TTC549 (cell line): ENCODE measurements around the gene MAN1A1.

Experiments
- FAIRE-seq: peaks from 2 replicates; lab custom pipeline; 2012; peaks lifted over from hg19 to GRCh38; lab: Jason Lieb, UNC

The MAN1A1 gene

DNA sequence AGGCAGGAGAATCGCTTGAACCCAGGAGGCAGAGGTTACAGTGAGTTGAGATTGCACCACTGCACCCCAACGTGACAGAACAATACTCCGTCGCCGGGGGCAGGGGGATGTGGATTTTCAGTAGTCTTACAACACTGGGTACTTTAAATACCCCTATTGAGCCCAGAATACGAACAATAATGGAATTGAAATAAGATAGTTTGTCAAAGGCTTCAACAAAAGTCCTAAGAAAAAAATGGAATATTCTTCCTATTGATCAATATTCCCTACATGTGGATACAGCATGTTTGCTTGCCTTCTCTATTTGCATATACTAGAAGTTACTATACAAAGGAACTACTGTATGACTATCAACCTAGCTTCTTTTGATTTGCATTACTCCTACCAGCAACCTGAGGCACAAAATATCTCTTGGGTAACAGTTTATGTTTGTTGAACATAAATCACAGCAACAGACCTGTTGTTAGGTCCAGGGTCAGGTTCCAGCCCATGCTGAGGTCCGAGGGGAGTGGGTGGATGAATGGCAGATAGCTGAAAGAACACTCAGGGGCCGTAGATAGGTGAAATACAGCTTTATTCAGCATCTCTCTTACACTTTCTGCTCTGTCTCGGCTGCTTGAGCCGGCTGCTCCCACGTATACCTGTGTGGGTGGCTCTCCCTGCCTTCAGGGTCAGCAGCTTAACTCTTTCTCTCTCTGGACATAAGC is 23.8 kb downstream of the MAN1A1 start:
- no peak for FAIRE-seq

DNA sequence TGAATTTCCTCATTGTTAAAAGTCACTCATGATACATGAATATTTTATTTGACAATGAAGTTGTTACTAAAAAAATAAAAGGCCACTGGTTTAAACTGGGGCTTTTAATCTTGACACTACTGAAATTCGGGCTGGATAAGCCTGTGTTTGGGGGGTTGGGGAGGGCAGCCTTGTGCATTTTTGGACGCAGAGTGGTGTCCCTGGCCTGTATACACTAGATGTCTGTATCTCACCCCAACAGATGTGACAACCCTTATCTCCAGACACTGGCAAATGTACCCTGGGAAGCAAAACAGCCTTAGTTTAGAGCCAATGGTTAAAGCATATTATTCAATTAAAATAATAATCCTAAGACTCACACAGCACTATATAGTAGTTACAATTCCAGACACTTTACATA is 24.8 kb downstream of the MAN1A1 start:
- no peak for FAIRE-seq

DNA sequence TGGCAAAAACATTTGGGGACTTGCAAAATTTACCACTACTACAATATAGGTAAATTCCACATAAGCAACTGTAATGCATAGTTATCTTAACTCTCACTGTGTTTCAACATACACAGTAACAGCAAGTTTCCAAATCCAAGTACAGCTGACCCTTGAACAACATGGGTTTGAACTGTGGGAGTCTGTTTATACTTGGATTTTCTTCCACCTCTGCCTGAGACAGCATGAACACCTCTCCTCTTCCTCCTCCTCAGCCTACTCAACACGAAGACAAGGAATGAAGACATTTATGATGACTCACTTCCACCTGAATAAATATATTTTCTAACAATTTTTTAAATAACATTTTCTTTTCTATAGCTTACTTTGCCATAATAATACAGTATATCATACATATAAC is 25.6 kb downstream of the MAN1A1 start:
- no peak for FAIRE-seq

DNA sequence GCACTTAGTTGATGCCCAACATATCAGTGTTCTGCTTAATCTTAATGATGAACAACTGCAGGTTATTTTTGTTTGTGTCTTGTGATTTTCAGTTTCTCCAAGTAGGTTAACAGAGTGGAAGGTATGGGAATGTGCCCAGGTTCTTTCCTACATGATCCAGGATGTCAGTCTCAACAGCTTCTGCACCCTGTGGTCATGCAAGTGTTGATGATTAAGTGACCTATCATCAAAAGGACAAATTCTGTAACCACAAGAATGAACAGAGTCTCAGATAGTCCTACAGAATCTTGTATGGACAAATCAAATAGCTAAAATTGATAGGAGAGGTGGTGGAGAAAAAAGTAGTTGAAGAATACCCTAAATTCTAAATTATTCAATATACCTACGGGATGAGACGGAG is 26.1 kb downstream of the MAN1A1 start:
- no peak for FAIRE-seq

DNA sequence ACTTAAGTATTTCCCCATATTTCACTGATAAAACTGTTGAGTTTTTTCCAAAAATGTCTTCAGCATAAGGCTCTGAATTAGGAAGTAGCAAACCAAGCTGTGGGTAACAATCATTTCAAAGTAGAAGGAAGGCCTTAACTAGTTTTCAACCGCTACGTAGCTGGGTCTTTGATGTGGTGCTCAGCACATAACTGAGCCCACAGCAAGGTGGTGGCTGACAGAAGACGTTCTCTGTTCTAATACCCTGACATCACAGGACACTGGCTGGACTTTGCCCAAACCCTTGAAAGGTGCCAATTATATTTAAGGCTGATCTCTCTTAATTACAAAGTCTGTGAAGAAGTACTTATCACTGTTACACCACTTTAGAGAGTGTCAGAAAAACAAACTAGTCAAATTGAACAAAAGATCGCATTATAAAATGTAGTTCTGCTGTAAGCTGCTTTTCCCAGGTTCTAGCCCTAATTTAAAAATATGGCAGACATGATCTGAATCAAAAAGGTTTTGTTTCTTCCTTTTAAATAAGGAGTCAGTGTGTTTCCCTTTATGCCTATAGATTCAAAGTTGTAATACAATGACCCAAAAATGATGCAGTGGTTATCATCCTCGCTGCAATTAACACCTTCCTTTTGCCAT is 26.7 kb downstream of the MAN1A1 start:
- no peak for FAIRE-seq

DNA sequence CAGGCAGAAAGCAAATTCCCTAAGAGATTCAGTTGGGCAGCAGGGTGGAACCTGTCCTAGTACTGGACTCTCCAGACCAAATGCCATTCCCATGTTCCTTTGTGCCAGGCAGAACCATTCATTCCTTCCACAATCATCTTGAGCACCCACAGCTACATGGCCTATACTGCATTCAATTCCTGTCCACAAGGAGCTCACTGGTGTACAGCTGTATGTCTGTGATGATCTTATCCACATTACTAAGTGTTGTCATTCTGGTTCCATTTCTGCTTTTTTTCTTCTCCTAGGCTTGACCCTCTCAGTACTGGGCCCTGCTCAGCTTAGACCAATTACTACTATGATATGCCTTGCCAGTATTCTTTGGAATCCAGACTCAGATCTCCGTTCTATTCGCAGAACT is 27.5 kb downstream of the MAN1A1 start:
- no peak for FAIRE-seq

DNA sequence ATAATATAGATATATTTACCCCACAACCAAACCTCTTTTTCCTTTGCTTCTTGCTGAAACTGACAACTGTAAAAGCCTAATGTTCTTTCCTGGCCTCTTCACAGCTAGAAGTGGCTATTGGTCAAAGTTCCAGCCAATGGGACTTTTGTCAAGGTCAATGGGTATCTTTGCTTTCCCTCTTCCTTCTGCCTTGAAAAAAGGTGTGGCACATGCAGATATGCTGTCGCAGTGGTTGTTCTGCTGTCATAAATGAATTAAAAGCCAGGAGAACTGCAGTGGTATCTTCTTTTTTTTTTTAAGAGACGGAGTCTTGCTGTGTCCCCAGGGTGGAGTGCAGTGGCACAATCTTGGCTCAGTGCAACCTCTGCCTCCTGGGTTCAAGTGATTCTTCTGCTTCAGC is 29.9 kb downstream of the MAN1A1 start:
- FAIRE-seq: no peak

DNA sequence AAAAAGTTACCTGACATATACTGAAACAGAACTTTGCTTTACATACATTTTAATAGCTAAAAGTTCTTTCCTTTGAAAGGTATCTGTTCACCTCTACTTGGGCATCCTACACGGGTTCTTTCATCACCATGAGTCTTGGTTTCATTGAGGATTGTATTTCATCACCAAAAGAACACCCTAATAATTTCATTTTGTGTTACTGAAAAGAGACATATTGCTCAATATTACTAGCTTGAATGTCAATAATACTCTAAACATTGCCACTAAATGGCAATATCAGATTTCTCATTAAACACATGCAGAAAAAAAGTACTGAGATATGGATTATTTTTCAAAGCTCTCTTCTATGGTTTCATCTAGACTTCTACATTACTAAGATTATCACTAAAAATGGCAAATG is 30.8 kb downstream of the MAN1A1 start:
- FAIRE-seq: no peak

DNA sequence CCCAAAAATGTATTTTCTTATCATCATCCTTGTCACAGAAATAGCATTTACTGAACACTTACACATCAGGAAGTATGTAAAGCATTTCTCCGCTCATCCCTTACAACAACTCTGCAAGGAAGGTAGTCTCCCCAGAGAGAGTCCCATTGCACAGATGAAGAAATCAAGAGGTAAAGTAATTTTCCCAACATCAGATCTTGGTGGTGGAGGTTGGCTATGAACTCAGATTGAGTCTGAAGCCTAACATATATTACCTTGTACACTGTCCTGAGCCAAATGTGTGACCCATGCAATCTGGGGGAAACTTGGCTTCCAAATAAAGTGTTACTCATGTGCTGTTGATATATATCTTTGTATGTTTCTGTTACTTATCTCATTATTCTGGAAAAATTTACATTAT is 31.4 kb downstream of the MAN1A1 start:
- no peak for FAIRE-seq

DNA sequence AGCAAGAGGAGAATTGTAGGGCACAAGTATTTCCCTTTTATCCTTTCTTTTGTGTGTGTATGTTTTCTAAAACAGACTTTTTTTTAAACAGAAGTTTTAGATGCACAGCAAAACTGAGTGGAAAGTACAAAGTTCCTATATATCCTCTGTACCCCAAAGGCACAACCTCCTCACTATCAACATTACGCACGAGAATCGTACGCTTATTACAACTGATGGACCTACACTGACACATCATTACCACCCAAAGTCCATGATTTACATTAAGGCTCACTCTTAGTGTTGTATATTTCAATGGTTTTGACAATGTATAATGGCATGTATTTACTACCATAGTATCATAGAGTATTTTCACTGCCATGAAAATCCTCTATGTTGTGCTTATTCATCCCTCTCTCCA is 32.6 kb downstream of the MAN1A1 start:
- no peak for FAIRE-seq

DNA sequence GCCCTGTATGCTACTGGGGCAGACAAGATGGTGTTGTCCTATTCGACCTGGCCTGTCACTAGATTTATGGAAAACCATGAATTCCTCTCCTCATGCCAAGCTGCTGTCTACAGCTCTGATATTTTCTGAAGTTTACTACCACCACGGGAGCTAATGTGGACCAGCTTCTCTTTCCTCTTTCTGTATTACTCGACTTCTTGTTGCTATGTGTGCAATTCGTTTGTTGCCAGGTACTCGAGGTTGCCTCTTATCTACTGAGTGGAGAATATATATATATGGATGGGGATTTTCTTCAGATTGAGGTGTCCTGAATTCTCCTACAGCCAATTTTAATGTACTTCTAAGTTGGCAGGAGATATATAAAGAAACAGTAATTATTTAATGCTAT is 34.7 kb downstream of the MAN1A1 start:
- FAIRE-seq: no peak

DNA sequence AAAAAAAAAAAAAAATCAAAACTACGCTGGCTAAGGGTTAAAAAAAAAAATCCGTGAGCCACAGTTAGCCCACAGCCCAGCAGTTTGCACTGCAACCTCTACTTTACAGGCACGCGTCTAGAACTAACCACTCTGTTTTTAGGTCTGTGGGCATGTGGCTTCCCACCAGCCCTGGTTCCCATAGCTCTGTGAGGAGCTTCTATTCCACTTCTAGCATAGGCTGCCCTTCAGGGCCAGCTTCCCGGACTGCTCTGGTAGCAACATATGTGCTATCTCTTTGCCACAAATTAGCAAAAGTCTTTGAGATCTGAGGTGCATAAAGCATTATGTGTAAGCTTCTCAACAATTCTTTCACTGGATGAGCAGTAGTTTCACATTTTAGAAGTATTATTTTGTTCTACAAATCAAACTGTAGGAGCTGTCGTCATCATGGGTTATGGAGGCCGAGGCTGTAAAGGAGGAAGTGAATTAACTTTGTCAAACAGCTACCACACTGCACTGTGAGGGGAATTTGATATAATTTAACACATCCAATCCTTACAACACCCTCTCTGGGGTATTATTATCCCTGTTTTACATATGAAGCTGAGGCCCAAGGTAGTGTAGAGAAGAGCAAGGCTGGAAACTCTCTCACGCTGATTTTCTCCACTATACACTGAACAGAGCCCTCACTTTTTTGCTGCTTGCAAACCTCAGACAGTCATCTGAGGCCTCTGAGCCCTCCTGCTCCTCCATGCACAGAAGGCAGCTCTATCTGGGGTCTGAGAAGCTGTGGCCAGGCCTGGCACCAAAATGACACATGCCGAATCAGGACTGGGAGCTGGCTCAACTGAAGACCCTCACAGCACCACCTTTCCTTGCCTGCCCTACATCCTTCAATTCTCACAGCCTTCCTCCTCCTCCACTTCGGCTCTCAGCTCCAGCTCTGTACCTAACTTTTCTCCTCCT is 35.4 kb downstream of the MAN1A1 start:
- FAIRE-seq: no peak

DNA sequence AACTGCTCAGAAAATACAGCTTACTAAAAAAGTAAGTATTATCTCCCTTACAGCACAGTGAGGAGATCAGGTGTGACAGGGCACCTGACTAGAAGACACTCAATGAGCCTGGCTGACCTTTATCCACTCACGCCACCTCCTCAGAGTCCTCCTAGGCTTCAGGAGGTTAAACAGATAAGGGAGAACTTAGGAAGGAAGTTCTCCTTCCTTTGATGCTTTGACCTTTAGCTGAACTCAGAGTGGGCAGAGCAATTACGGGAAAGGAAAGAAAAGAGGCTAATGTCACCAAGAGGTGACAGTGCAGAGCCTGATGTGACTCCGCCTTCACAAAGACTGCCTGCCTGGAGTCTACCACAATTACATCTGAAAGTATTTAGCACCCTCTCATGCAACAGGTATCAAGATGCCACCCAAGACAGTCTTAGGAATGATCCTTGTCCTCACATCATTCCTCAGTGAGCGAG is 36.7 kb downstream of the MAN1A1 start:
- no peak for FAIRE-seq

DNA sequence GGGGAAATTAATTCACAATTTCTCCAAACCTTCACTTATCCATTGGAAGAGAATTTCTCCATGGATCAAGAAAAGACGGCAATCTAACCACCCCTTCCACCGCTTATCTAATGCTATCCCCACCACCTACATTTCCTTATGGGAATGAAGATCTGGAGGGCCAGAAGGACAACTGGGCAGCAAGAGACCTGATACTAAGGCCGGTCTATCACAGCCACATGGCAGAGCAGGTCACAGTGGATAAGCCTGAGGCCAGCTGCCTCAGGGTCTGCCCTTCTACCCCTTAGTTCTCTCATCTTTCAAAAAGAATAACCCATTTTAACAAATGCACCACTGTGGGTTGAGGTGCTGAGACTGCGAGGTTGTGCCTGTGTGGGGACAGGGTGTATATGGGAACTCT is 37.1 kb downstream of the MAN1A1 start:
- FAIRE-seq: no peak

DNA sequence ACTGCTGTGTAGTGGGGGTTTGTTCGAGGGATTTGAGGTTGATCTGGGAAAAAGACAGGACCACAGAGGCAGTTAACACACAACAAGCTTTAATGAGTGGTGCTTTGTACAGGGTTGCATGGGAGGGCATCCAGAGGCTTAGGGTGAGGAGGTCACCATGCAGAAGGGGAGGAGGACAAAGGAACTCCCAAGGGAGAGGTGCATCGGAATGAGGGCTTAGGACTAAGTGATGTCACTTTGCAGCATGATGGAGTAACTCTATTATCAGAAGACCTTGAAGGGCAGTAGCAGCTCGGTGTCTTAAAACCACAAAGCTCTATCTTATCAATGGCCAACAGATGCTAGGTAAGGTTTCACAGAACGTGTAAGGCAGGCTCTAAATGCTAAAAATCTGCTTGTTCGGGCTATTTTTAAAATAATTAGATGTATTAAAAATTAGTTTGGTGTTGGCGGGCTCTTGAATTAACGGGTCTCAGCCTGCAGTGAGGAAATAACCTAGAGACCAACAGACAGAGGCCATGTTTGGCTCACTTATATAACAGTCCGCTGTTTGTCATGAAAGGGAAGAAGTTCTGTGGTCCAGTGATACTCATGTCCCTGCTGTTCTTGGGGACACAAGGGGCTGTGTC is 37.9 kb downstream of the MAN1A1 start:
- FAIRE-seq: no peak

DNA sequence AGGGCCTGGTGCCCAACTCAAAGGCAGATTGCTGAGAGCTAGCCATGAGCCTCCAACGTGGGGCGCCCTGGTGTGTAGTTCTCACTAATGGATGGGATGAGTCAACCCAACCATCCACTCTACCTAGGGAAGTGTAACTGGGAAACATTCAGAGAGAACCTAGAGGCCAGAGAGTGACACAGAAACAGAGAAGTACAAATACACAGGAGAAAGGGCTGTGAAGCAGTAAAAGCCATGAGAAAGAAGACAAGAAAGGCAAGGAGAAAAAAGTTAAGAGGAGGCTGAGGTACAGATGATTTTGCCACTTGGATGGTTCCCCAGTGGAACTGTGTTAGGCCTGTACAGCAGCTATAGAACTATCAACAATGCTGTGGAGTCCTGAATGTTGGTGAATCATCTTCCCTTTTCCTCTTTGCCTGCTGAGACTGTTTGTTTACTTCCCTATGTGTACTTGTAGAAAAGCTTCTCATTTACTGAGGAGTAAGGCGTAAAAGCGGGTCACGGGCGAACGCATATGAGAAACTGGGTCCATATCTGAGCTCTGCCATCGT is 39.0 kb downstream of the MAN1A1 start:
- no peak for FAIRE-seq

DNA sequence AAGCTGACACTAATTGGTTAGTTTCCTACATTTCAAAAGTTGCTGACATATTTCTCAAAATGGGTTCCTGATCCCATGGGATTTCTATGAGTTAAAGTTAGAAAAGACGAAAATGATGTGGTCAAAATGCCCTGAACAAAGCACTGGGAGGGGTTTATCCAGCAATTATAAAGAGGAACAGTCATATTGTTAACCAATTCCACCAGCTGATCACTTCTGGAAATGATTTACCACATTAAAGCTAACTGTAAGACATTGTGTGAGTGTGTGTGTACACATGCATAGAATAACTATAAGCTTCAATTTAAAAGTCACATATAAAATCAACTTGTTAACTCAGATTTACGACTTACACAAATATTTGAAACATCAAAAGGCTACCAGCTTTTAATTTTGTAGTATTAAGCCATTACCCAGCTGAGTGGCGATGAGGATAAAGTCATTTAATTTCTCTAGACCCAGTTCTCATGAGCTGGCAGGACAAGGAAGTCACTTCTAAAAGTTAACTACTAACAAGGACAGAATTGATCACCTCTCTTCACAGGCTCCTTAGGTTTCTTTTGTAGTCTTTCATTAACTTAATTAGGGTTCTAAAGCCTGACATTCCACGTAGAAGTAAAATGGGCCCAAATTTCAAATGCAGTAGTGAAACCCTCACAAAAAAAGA is 40.4 kb downstream of the MAN1A1 start:
- no peak for FAIRE-seq

DNA sequence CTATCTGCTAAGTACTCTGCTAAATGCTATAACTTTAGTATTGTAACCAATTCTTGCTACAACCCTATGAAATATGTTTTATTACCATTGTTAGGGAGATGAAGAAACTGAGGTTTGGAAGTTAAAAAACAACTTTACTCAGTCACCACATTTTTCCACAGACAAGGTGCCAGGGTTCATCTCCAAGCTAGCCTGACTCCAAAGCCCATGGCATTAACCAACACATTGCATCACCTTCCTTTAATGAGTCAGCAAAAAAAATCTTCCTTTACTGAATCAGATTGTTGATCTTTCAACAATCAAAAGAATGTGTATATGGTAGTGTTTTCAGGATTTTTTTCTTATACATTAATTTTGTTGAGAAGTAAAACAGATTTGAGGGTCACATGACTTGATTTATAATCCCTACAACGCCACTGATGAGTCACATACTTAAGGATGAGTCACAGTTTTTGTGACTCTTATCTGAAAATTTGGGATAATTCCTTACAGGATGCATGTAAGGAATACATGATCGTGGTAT is 41.5 kb downstream of the MAN1A1 start:
- FAIRE-seq: no peak

DNA sequence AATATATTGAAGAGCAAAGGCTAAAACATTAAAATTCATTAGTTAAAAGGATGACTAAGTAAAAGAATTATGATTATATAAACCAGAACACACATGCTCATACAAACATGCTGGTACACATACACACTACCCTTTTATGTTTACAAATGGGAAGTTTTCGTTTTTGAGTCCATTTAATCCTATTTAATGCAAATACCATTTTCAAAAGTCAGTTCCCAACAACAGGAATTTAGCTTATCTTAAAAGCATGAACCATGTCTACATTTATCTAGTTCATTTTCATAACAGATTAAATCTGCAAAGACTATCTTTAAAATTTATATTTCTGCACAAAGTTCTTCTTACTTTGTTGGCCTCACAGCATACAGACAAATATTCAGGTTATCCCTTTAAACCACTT is 42.5 kb downstream of the MAN1A1 start:
- FAIRE-seq: no peak

DNA sequence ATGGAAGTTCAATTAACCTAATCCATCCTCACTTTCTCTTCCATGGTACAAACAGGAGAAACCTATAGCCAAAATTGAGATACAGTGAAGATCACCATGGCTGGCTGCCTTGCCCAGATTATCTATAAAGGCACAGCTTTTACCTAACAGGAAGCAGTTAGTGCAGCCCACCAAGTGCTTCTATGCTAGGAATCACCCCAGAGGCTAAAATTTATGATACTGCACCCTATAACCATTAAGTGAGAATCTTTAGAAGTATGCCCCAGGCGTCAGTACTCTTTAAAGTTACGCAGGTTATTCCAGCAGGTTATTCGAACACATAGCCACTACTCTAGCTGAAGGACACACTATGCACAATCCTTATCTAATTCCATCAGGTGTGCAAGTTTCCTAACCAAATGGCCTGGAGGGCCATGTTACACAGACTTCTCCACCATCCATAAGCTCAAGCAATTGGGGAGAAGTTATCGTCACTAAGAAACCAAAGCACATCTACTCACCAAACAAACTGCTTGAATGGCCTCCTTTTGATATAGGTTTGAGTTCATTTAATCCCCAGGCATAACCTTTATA is 43.1 kb downstream of the MAN1A1 start:
- FAIRE-seq: no peak
